Skeletal muscle cell (primary cell): ENCODE measurements around the gene SLC35G6.
"Not testable (repeated sequence)": the region's sequence is repeated elsewhere in the genome, so short reads cannot be mapped to it uniquely, and the experiment has no call there.

Source experiments
- DNase-seq: peaks from one replicate; pipeline ENCODE4 v3.0.0-alpha.2; 2010; ENCODE audit warnings: low read depth
- H3K4me3 ChIP-seq: 2 replicates; pipeline ENCODE4 v1.5.1; 2011; ENCODE audit warnings: low read depth, mild to moderate bottlenecking, control low read depth, low read length, moderate library complexity

SLC35G6 gene

DNA sequence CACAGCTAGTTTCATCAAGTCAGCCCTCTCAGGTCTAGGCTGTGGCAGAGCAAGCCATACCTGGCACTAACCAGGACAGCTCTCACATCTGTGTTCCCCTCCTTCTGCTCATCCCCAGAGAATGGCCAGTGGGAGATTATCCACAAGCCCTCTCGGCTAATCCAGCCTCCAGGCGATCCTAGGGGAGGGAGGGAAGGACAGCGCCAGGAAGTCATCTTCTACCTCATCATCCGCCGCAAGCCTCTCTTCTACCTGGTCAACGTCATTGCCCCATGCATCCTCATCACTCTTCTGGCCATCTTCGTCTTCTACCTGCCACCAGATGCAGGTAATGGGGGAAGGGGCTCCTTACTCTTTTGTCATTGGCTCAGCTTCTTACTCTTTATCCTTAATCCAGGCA, 32.8 kb upstream of the SLC35G6 start:
- H3K4me3 ChIP-seq, result no peak overlapping the region
- DNase-seq, result no peak

DNA sequence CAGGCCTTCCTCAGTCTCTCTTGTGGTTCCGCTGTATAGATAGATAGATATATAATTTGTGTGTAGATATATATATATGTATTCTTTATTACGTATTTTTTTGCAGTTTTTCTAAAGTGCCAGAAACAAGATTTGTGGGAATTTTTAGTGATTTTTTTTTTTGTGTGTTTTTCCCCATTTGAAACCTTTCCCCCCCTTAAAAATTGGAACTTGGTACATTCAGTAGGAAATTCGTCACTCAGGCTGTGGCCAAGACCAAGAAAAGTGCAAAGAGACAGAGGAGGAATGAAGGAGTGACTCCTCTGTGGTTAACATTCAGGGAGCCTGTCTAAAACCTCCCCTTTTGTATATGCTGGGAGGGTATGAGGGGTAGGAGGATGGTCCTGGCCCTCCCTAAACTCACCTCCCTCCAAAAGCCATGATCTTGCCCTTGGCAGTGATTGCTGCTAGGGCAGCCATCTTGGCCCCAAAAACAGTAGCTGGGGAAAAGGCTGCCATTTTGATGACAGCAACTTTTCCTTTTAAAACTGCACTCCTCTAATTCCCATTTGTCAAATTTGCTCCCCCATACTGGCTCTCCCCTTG, 21.2 kb upstream of the SLC35G6 start:
- H3K4me3 ChIP-seq, result no peak overlapping the region
- DNase-seq, result no peak

DNA sequence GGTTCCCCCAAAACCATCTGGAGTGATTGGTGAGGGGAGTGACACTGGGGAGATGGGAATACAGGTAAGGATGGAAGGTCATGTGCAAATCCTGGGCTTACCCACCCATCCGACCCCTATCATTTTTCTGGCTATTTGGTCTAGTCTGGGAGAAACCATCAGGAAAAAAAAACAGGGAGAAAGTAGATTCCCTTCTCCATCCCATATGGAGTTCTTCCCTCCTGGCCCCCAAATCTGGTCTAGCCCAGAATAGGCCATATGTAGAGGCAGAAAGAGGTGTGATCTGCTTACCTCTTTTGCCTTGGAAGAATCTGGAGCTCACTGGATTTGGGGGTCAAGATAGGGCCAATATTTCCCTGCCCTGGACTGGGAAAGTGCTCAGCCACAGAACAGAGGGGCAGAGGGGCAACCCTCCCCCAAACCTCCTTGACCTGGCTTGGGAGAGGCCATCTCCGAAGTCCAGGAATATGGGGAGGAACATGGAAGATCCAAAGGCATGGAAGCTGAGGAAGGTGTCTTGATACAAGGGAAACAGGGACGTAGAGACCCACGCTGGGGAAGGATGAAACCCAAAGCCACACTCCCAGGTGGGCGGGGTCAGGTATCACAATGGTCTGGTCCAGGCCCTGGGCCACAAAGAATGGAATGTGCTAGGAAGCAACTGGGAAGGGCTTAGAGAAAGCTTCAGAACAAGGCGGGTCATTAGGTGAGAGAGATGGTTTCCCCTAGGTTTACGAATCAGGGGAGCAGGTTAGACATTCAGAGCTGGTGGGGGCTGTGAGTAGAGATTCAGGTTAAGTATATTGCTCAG, 20.2 kb upstream of the SLC35G6 start:
- H3K4me3 ChIP-seq, result no peak overlapping the region
- DNase-seq, result no peak

DNA sequence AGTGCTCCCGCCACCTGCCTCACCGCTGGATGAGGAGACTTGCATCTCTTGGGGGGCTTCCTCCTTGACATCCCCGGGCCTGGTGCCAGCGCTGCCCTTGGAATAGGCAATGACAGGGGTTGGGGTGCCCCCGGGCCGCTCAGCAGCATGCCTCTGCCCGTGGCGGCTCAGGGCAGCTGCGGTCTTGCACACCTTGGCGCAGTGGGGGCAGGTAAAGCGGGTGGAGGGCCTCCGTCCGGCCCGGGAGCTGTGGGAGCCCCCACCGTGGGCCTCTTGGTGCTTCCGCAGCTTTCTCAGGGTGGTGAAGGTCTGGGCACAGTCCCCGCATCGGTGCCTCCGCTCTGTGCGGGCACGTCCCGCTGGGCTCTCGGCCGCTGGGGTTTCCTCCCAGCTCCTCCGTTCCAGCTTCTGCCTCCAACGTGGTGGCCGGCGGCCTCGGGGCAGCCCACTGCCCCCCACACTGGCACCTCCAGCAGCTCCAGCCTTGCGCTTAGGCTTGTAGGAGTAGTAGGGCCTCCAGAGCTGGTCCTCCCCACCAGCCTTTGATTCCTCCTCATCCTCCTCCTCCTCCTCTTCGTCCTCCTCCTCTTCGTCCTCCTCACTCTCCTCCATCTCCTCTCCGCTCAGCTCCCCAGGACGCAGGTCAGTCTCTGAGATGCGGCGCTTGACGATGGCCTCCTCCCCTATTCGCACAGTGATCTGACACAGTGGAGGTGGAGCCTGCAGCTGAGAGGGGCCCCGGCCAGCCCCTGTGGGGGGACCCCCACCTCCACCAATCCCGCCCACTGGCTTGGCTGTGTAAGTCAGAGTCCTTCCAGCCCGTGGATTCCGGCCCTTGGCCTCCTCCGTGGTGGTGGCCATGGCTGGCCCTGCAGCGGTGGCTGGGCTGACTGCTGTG, 18.5 kb upstream of the SLC35G6 start:
- DNase-seq, result no peak
- H3K4me3 ChIP-seq, result no peak overlapping the region

DNA sequence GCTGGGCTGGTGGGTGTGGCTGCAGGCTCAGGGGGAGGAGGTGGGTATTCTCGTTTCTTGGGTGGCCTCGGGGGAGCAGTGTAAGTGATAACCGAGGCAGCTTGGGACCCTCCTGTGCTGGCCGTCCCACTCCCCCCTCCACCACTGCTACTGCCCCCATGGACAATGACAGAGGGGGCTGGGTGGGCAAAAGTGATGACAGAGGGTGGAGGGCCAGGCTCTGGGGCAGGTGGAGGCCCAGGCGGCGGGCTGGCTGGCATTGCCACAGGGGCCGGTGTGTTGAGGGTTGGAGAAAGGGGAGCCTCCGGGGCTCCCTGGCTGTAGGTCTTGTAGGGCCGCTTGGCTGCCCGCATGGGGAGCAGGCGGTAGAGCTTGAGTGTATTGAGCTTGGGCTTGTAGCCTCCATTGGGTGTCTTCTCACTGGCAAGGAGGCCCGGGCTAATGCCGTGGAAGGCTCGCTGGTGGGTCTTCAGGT, 17.8 kb upstream of the SLC35G6 start:
- DNase-seq, result no peak
- no peak overlapping the region for H3K4me3 ChIP-seq

DNA sequence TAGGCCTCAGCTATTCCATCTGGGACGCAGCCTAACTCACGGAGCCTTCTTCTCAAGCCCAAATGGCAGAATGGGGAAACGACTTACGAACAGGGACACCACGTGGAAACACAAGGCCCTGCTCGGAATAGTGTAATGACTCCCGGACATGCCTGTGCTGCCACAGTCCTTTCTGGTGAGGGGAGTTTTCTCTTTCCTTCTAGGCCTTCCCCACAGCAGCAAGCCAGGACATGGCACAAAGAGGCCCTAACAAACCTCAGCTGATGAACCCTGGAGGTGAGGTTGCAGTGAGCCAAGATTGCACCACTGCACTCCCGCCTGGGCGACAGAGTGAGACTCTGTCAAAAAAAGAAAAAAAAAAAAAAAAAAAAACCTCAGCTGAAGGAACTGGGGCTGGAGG, 17.2 kb upstream of the SLC35G6 start:
- no peak for DNase-seq
- no peak overlapping the region for H3K4me3 ChIP-seq

DNA sequence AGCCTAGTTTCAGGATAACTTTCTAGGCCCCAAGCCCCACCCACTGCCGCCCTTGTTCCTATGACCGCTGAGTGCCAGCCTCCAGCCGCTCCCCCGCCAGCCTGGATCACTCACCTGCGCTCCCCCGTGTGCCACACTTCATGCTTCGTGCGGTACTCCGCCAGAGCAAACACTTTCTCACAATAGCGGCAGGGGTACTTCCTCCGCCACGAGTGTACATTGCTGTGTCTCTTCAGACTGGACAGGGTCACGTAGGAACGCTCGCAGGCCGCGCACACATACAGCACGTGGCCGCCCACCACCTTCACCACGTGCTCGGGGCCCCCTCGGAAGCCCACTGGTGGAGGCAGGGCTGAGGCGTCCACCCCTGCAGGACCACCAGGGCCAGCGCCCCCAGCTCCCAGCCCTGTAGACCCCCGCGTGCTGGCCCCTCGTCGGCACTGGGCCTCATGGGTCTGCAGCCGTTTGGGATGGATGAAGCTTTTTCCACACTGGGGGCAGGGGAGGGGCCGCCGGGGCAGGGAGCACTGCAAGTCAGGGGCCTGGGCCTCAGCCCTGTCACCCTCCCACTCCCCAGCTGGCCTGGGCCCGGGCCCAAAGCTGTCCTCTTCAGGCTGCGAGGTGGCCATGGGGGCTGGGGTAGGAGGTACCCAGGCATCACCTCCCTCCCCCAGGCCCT, 15.5 kb upstream of the SLC35G6 start:
- DNase-seq, result no peak
- no peak overlapping the region for H3K4me3 ChIP-seq

DNA sequence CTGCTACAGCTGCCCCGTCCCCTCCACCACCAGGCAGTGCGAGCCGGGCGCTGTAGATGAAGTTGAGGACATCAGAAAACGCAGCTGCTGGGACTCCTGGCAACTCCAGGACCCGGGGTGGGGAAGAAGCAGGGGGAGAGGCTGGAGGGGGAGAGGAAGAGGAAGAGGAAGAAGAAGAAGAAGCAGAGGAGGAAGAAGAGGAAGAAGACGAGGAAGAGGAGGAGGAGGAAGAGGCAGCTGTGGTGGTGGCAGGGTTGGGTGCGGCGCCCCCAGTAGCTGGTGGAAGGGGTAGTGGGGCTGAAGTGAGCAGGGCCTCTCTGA, 15.0 kb upstream of the SLC35G6 start:
- DNase-seq, result no peak
- no peak overlapping the region for H3K4me3 ChIP-seq

DNA sequence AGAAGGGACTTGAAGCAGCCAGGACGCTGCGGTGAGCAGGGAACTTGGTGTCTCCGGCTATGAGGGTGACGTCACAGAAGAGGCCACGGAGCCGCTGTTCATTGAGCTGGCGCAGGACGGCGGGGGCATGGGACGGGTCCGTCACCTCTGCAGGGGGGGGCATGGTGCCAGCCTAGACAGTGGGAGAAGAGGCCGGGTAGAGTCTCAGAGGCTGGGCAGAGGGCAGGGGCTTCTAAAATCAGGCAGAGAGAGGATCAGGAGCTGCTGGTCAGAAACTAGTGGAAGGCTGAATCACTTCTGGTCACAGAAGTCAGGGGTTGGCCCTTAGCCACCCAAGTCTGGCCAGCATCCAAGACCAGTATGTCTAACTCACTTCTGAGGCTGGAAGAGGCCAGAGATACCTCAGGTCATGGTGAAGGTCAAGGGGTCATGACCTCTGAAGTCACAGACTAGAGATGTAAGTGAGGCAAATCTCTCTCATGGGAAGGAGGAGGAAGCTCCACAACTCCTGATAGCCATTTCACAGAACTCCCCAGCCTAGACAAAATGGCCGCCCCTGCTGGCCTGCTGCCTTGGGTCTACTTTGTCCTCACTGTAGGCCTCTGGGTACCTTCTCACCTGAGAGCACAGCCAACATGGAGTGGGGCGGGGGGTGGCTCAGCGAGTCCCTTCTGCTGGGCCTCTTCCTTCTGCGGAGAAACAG, 14.5 kb upstream of the SLC35G6 start:
- DNase-seq, result no peak
- no peak overlapping the region for H3K4me3 ChIP-seq

DNA sequence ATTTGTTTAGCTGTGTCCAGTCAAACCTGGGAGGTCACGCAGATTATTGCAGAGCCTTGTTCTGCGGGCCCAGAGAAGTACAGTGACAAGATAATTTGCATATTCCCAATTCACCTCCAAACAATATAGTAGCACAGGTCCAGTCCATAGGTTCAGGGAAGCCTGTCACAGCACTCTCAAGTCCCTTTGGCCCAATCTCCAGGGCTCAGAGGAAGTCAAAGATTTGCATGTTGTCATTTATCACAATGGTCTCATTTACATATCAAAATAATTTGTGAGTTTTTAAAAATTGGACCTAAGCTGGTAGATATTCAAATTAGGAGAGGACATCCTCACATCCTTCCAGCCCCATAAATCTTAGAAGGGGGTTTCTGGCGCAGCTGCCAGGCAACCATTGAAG, 13.7 kb upstream of the SLC35G6 start:
- no peak overlapping the region for H3K4me3 ChIP-seq

DNA sequence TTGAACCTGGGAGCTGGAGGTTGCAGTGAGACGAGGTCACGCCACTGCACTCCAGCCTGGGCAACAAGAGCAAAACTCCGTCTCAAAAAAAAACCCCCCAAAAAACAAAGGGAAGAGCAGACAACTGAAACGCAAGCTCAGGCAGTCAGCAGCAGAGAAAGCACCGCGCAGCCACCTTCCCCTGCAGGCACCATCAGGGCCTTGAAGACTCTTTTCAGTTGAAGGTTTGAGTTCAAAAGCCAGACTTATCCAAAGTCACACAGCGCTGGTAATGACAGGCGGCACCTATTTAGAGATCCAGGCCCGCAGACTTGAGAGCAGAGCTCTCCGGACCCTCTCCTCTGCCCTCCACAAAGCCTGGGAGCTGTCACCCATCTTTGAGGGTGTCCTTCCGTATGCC, 13.0 kb upstream of the SLC35G6 start:
- no peak overlapping the region for H3K4me3 ChIP-seq
- no peak for DNase-seq

More for the DNA sequence above, 13.7 kb upstream of the SLC35G6 start:
- no peak for DNase-seq

DNA sequence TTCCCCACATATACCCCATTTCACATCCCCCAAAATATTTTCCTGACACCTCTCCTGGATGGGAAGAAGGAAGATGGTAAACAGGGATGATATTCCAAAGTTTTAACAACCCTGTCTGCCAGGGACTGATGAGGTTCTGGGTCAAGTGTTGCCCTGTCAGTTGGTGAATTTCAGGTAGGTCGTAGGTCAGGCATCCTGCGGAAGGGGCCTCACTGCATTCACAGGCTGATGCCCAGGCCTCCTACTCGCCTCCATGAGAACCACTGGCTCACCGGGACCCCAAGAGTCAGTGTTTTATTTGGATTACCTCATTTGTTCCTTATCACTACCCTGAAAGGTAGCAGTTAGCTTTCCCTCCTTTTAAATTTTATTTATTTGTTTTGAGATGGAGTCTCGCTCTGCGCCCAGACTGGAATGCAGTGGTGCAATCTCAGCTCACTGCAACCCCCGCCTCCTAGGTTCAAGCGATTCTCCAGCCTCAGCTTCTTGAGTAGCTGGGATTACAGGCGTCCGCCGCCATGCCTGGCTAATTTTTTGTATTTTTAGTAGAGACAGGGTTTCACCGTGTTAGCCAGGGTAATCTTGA, 12.3 kb upstream of the SLC35G6 start:
- H3K4me3 ChIP-seq, result no peak overlapping the region
- DNase-seq, result no peak

DNA sequence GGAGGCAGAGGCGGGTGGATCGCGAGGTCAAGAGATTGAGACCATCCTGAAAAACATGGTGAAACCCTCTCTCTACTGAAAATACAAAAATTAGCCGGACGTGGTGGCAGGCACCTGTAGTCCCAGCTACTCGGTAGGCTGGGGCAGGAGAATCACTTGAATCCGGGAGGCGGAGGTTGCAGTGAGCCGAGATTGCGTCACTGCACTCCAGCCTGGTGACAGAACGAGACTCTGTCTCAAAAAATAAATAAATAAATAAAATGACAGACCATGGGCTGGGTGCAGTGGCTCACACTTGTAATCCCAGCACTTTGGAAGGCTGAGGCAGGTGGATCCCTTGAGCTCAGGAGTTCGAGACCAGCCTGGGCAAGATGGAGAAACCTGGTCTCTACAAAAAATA, 11.4 kb upstream of the SLC35G6 start:
- DNase-seq, H3K4me3 ChIP-seq: not testable (repeated sequence)

DNA sequence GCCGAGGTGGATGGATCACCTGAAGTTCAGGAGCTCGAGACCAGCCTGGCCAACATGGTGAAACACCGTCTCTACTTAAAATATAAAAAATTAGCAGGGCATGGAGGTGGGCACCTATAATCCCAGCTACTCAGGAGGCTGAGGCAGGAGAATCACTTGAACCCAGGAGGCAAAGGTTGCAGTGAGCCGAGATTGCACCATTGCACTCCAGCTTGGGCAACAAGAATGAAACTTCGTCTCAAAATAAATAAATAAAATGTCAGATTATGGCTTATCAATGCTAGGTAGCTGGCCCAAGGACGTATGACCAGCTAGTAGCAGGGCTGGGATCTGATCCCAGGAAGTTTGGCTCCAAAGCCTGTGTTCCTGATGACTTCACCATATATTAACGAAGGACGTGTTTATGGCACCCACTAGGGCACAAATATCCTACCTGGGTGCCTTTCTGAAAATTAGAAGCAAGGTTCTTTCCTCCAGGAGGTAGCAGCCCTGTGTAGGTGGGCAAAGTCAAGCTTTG, 10.7 kb upstream of the SLC35G6 start:
- not testable (repeated sequence) for H3K4me3 ChIP-seq, DNase-seq

DNA sequence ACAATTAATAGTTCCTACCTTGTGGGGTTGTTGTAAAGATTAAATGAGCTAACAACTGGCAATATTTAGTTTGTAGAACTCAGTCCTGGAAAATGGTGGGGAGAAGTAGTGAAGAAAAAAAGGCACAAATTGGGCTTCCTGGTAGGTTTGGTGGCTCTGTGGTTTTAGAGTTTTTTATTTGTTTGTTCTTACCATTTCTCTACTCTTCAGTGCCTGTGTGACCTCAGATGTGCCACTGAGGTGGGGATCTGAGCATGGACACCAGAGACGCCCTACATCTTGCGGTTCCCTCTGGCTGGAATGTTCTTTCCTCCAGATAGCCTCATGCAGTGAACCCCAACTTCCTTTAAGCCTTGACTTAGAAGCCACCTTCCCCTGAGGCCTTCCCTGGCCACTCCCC, 9.5 kb upstream of the SLC35G6 start:
- H3K4me3 ChIP-seq, result no peak overlapping the region

DNA sequence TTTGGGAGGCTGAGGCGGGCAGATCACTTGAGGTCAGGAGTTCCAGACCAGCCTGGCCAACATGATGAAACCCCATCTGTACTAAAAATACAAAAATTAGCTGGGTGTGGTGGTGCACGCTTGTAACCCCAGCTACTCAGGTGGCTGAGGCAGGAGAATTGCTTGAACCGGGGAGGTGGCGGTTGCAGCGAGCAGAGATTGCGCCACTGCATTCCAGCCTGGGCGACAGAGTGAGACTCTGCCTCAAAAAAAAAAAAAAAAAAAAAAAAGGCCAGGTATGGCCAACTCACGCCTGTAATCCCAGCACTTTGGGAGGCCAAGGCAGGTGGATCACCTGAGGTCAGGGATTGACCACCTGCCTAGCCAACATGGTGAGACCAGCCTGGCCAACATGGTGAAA, 6.5 kb upstream of the SLC35G6 start:
- DNase-seq, result not testable (repeated sequence)

More for the DNA sequence above, 9.5 kb upstream of the SLC35G6 start:
- DNase-seq, result no peak

DNA sequence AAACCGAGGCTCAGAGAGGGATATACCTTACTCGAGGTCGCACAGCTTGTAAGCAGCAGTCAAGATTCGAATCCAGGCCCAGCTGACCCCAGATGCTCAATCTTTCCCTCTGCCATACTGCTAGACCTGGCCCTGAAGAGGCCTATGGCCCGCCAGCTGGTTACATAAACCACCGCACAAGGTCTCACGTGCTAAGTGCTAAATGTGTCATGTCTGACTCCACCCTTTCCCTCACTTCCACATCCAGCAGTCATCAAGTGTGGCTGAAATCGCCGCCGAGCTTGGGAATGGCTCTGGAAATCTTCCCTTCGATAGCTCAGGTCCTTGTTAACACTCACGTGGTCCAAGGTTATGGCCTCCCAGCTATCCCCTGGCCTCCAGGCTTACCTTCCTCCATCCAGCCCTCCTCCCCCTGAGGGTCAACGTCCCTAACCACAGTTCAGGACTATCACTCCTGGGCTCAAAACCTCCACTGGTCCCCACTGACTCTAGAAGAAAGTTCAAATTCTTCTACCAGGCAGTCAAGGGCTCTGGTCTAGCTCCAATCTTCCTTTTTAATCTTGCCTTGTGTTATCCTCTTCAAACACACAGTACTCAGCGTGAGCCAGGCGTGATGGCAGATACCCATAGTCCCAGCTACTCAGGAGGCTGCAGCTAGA, 5.4 kb upstream of the SLC35G6 start:
- no peak overlapping the region for H3K4me3 ChIP-seq
- DNase-seq, result no peak

More for the DNA sequence above, 6.5 kb upstream of the SLC35G6 start:
- H3K4me3 ChIP-seq, result not testable (repeated sequence)

DNA sequence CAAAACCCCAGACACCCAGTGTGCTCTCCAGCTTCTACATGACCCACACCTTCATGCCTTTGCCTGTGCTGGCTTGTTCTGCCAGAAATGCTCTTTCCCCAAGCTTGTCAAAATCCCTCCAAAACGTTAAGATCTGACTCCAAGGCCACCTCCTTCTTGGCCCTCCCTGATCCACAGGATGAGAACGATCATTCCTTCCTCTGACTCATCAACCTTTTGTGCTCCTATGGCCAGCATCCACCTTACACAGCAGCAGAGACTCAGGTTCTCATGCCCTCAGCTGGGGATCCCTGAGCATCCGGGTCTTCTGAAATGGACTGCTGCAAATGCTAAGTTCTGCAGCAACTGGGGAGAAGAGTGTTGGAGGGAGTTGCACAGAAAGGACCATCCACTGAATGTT, 4.8 kb upstream of the SLC35G6 start:
- H3K4me3 ChIP-seq, result no peak overlapping the region
- DNase-seq, result no peak
